Hepatocyte (in vitro differentiated cells): Measurements from ENCODE around the gene TMEFF1. TPM values are rescaled to one million over a fixed set of nuclear protein-coding genes. Genes with fewer than 3 reads are reported as not detected.
A peak's percentile ranks its signal among the peaks of the same experiment; 100 is the strongest.
"Not testable (repeated sequence)": the region's sequence is repeated elsewhere in the genome, so short reads cannot be mapped to it uniquely, and the experiment has no call there.

Experiments used
- DNase-seq: peaks from one replicate; pipeline ENCODE4 v3.0.0-alpha.2; 2016; ENCODE audit warnings: low spot score
- H2AFZ ChIP-seq: fragments of 200-600 bp; sonication (generic); 2 replicates; pipeline ENCODE4 v1.6.0; 2016; ENCODE audit warnings: antibody characterized with exemption, mild to moderate bottlenecking
- H3K27ac ChIP-seq: fragments of 200-600 bp; sonication (generic); 2 replicates; pipeline ENCODE4 v1.5.1; 2016; ENCODE audit warnings: mild to moderate bottlenecking
- H3K27me3 ChIP-seq: fragments of 200-600 bp; sonication (generic); 2 replicates; pipeline ENCODE4 v1.6.1; 2016
- H3K36me3 ChIP-seq: fragments of 200-600 bp; sonication (generic); replicated peaks from 2 replicates; pipeline ENCODE4 v1.5.1; 2016; ENCODE audit warnings: low read depth; ENCODE audit not compliant: insufficient read depth
- H3K4me1 ChIP-seq: fragments of 200-600 bp; sonication (generic); 2 replicates; pipeline ENCODE4 v1.5.1; 2016; ENCODE audit warnings: mild to moderate bottlenecking, moderate library complexity; ENCODE audit not compliant: insufficient read depth
- H3K4me2 ChIP-seq: fragments of 200-600 bp; sonication (generic); 2 replicates; pipeline ENCODE4 v1.6.0; 2016
- H3K4me3 ChIP-seq: fragments of 200-600 bp; sonication (generic); 2 replicates; pipeline ENCODE4 v1.5.1; 2016; ENCODE audit warnings: mild to moderate bottlenecking
- H3K79me2 ChIP-seq: fragments of 200-600 bp; sonication (generic); 2 replicates; pipeline ENCODE4 v1.6.0; 2017; ENCODE audit warnings: mild to moderate bottlenecking
- H3K9me2 ChIP-seq: fragments of 200-600 bp; sonication (generic); replicated peaks from 2 replicates; pipeline ENCODE4 v1.6.0; 2017; ENCODE audit warnings: mild to moderate bottlenecking; ENCODE audit not compliant: insufficient read depth
- H3K9me3 ChIP-seq: fragments of 200-600 bp; sonication (generic); 2 replicates; pipeline ENCODE4 v1.5.1; 2016; ENCODE audit warnings: low read depth, mild to moderate bottlenecking
- H4K20me1 ChIP-seq: fragments of 200-600 bp; sonication (generic); 2 replicates; pipeline ENCODE4 v1.6.0; 2016; ENCODE audit warnings: mild to moderate bottlenecking; ENCODE audit not compliant: insufficient read depth, poor library complexity, severe bottlenecking
- CTCF ChIP-seq: fragments of 200-600 bp; sonication (generic); IDR thresholded peaks from 2 replicates; pipeline ENCODE4 v1.5.1; 2016; ENCODE audit warnings: antibody characterized with exemption, mild to moderate bottlenecking; ENCODE audit not compliant: poor library complexity
- EZH2 ChIP-seq: fragments of 200-600 bp; sonication (generic); IDR thresholded peaks from 2 replicates; pipeline ENCODE4 v1.6.1; 2016; ENCODE audit warnings: antibody characterized with exemption, mild to moderate bottlenecking, borderline replicate concordance
- EZH2phosphoT487 ChIP-seq: fragments of 200-600 bp; sonication (generic); IDR thresholded peaks from one replicate; pipeline ENCODE4 v1.6.1; 2018; ENCODE audit warnings: antibody characterized with exemption, mild to moderate bottlenecking, low read depth, moderate library complexity; ENCODE audit not compliant: unreplicated experiment, severe bottlenecking
- WGBS: methylation state at CpG from one replicate; pipeline ENCODE4 v1.1.6; 2016; ENCODE audit warnings: low lambda C conversion rate; ENCODE audit errors: missing lambda C conversion rate; 5-methylcytosine and 5-hydroxymethylcytosine counted together
- polyA plus RNA-seq: library from polyadenylated mRNA; unstranded; fragments of >200 nt; fragmentation: Nextera tagmentation; extraction: Ambion mirVana; gene quantifications from 2 replicates; pipeline ENCODE4 v1.2.1, GENCODE V29; 2016
- total RNA-seq: library from RNA; depleted of rRNA; stranded (reverse); fragments of >200 nt; gene quantifications from 2 replicates; pipeline ENCODE4 v1.2.3, GENCODE V29; 2014

Gene TMEFF1
- total and polyA plus RNA-seq, 2 experiments from 2014 or later: 5.9 to 8.7 TPM

- Histone ChIP-seq H3K4me1 (no peaks in the 10 kb centered on the region), H3K9me2 (no peaks in the 10 kb centered on the region), H3K4me2 (no peak overlapping the region), H3K27me3 (no peaks in the 10 kb centered on the region), H3K27ac (no peak overlapping the region), H3K79me2 (peaks cover 66% of the 10 kb centered on the region), H2AFZ (no peak overlapping the region), H3K4me3 (no peak overlapping the region), H3K9me3 (no peaks in the 10 kb centered on the region), H3K36me3 (no peaks in the 10 kb centered on the region), H4K20me1 (no peaks in the 10 kb centered on the region)
- 83% methylated on average over 1 of the region's 1 CpG for WGBS
- TF ChIP-seq EZH2 (no peak), EZH2phosphoT487 (no peak), CTCF (peak; percentile 88)
- DNase-seq: peak; percentile 79
Measured at GRCh38 chr9:100437860-100438805, 34.8 kb upstream of the TMEFF1 start.

- peak; percentile 32 for DNase-seq
- Histone ChIP-seq H3K27ac (no peak overlapping the region), H2AFZ (no peak overlapping the region), H3K27me3 (no peaks in the 10 kb centered on the region), H3K4me2 (no peak overlapping the region), H3K36me3 (no peaks in the 10 kb centered on the region), H3K4me3 (no peak overlapping the region), H3K9me3 (no peaks in the 10 kb centered on the region), H3K79me2 (peaks cover 54% of the 10 kb centered on the region), H4K20me1 (peaks cover 5% of the 10 kb centered on the region), H3K4me1 (peaks cover 9% of the 10 kb centered on the region), H3K9me2 (no peaks in the 10 kb centered on the region)
- 88% methylated on average over 3 of the region's 3 CpGs for WGBS
- TF ChIP-seq EZH2phosphoT487: no peak
- no peak for TF ChIP-seq CTCF
Measured at GRCh38 chr9:100440071-100440470, 32.9 kb upstream of the TMEFF1 start.

- H3K4me1 ChIP-seq, DNase-seq, H3K9me3 ChIP-seq, H3K27ac ChIP-seq, H3K9me2 ChIP-seq, H3K4me2 ChIP-seq, H2AFZ ChIP-seq, H3K4me3 ChIP-seq, H3K36me3 ChIP-seq, H4K20me1 ChIP-seq, H3K27me3 ChIP-seq: not testable (repeated sequence)
- 83% methylated on average over 5 of the region's 5 CpGs for WGBS
- peaks cover 51% of the 10 kb centered on the region for H3K79me2 ChIP-seq
Measured at GRCh38 chr9:100440487-100440886, 32.5 kb upstream of the TMEFF1 start.

GRCh38 chr9:100441911-100442361, 31.0 kb upstream of the TMEFF1 start:
- no peak overlapping the region for H3K4me3 ChIP-seq
- TF ChIP-seq EZH2phosphoT487 (no peak), EZH2 (no peak), CTCF (no peak)
- H3K36me3 ChIP-seq: no peaks in the 10 kb centered on the region
- H4K20me1 ChIP-seq: peaks cover 5% of the 10 kb centered on the region
- DNase-seq: no peak
- 94% methylated on average over 19 of the region's 19 CpGs for WGBS
- H3K4me2 ChIP-seq: no peak overlapping the region
- H3K27me3 ChIP-seq: no peaks in the 10 kb centered on the region
- peaks cover 9% of the 10 kb centered on the region for H3K4me1 ChIP-seq
- no peaks in the 10 kb centered on the region for H3K9me3 ChIP-seq
- H3K79me2 ChIP-seq: peaks cover 43% of the 10 kb centered on the region
- no peaks in the 10 kb centered on the region for H3K9me2 ChIP-seq
- no peak overlapping the region for H2AFZ ChIP-seq
- no peak overlapping the region for H3K27ac ChIP-seq
